Amniotic epithelial cell (primary cell): ENCODE measurements around the gene ASPG.

Experiments
- DNase-seq: peaks from one replicate; pipeline ENCODE4 v3.0.0-alpha.2; 2010; ENCODE audit warnings: low read depth

Gene ASPG

GRCh38 chr14:104136472-104137296 lies 51.2 kb downstream of the ASPG start:
- no peak for DNase-seq

GRCh38 chr14:104137297-104138097 lies 52.0 kb downstream of the ASPG start:
- peak; percentile 12 for DNase-seq

- no peak for DNase-seq
These were observed 52.7 kb downstream of the ASPG start, which contains the start of gene KIF26A for GRCh38 chr14:104138098-104138717. TSS of gene KIF26A (plus strand) at chr14:104138587. CDS start at chr14:104138723, 136 bp downstream.

- no peak for DNase-seq
These were observed 53.4 kb downstream of the ASPG start for GRCh38 chr14:104138718-104139459.

- no peak for DNase-seq
These were observed 54.1 kb downstream of the ASPG start for GRCh38 chr14:104139460-104140212.

GRCh38 chr14:104140213-104140462 lies 54.6 kb downstream of the ASPG start:
- DNase-seq: no peak

GRCh38 chr14:104140463-104141331 lies 55.2 kb downstream of the ASPG start:
- no peak for DNase-seq

GRCh38 chr14:104141621-104142091 lies 56.2 kb downstream of the ASPG start:
- DNase-seq: no peak

GRCh38 chr14:104142136-104142945 lies 56.8 kb downstream of the ASPG start:
- DNase-seq: no peak

GRCh38 chr14:104142946-104143470 lies 57.5 kb downstream of the ASPG start:
- no peak for DNase-seq

GRCh38 chr14:104143521-104144452 lies 58.3 kb downstream of the ASPG start:
- DNase-seq: no peak

- no peak for DNase-seq
These were observed 58.9 kb downstream of the ASPG start for GRCh38 chr14:104144453-104144790.

GRCh38 chr14:104144911-104145825 lies 59.7 kb downstream of the ASPG start:
- no peak for DNase-seq

GRCh38 chr14:104145826-104146601 lies 60.5 kb downstream of the ASPG start:
- no peak for DNase-seq

- DNase-seq: no peak
These were observed 61.3 kb downstream of the ASPG start for GRCh38 chr14:104146651-104147345.
